HL-60/S4 treated with retinoic acid at 250 ng/mL for 4 days and 3 days (cell line): ENCODE measurements around the gene SVIL.
"Not testable (repeated sequence)": the region's sequence is repeated elsewhere in the genome, so short reads cannot be mapped to it uniquely, and the experiment has no call there.

Experiments
- in situ Hi-C: fragments of 300-500 bp; cut with MboI; formaldehyde crosslinking; loops from 2 replicates; pipeline ENCODE4 v1.7.0; 2022; ENCODE audit warnings: low sequenced_read_pairs

Gene SVIL

DNA sequence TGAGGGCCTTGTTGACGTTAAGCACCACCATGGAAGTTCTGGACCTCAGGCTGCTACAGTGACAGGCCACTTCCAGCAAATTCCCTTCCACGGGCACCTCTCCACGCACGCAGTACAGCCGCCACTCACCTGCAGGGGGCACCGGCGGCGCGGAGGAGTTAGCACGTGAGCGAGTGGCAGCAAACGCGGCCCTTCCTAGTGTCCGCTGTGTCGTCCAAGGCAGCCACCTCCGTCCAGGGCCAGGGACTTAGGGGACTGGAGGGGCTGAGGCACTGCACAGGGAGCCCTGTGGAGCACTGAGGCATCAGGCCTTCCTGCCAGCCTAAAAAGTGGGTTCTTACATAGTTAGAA is 164.4 kb downstream of the SVIL start:
- in situ Hi-C loops: no loop called here

DNA sequence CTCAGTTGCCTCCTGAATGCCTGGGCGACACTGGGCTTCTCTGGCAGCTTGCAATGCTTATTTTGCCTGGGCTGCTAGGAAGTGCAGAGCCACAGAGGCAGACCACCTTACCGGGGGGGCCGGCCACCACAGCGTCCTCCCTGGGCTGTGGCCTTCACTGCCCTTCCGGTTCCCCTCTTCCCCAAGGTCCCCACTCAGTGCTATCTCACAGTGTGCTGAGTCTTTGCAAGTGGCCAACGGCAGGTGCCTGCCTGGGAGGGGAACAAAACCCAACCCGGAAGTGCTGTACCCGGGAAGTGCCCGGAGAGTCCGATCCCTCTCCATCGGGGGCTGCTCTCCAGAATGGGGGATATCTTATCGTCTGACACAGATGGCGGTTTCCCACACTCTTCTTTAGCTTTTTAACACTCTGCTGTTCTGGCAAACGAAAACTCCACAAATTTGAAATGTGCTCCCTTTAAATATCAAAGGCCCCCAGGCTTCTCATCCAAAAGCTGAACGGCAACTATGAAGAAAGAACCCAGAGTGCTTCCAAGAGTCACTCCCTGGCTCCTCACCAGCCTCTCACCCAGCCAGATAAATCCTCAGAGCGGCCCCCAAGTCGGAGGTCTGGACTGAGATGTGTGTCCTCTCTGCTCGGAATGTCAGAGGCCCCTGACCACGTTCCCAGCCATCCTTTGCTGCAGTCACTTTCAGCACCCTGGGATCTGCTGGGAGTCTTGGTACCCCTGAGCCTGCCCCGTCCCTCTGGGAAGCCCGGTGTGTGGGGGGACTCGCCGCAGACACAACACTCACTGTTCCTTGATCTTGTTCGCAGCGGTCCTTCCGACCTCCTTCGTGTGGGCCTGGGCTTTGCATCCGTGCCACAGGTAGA is 165.1 kb downstream of the SVIL start:
- in situ Hi-C loops: no loop called here

DNA sequence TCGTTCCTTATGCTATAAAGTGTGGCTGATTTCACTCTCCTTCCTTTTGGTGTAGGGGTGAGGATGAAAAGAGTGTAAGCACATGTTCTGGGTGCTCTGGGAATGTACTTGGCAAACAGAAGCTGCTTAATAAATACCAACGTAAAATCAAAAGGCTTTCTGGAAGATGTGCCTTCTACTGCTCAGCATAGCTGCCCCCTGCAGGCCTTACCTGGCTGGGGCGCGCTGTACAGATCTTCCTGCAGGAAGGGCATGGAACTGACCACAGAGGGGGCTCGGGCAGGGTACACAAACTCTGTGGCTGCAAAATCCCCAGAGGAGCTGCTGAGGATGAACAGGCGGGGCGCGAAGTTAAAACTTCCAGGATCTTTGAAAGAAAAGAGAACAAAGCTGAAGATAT is 169.4 kb downstream of the SVIL start:
- in situ Hi-C loops: no loop called here

DNA sequence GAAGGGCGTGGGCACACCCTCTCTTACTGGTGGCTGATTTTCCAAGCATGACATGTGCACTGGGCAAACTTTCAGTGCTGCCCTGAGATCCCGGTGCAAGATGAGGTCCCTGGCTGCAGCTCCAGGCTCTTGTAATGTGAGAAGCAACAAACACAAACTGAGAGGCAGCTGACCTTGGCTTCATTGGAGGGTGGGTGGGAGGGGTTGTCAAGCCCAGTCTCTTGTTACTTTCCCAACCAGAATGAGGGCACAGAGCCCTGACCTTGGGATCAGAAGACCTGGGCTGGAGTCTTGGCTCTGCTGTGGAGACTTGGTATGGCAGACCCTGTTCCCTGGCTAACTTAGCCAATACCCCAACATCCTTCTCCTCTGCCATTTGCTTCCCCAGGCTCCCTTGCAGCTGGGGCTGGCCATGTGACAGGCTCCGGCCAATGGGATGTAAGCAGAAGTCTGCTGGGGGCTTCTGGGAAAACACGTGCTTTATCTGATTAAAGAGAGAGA is 170.1 kb downstream of the SVIL start:
- in situ Hi-C loops: not testable (repeated sequence)

DNA sequence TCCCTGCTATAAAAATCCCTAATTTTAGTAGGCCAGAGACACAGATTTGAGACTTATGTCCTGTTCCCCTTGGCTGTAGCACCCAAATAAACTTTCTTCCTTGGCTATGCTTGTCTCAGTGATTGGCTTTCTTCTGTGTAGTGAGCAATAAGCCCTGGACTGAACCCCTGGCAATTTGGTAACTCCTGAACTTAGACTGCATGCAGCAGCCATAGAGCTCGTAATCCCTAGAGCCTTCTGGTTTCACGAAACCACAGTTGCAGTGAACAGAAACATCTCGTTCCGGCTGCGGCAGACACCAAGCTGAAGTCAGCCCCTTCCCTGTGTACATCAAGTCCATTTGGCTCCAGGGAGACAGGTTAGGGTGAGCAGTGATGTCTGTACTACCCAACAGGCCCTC is 173.7 kb downstream of the SVIL start:
- in situ Hi-C loops: no loop called here

DNA sequence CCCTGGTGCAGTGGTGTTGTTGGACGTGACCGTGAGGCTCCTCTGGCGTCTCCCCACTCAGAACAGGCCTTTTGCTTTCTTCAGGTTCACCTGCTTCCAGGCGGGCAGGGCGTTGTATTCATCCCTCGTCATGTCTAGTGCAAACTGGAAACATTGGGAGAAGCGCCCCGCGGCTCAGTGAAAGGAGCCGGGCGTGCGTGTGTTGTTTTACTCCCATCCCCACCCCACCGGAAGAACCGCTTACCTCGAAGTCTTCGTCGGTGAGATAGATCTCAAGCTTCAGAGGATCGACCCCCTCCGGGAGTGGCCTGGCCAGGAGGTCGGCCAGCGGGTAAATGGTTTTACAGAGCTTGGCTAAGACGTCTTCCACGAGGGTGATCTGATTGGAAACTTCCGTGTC is 176.6 kb downstream of the SVIL start:
- in situ Hi-C loops: not testable (repeated sequence)

DNA sequence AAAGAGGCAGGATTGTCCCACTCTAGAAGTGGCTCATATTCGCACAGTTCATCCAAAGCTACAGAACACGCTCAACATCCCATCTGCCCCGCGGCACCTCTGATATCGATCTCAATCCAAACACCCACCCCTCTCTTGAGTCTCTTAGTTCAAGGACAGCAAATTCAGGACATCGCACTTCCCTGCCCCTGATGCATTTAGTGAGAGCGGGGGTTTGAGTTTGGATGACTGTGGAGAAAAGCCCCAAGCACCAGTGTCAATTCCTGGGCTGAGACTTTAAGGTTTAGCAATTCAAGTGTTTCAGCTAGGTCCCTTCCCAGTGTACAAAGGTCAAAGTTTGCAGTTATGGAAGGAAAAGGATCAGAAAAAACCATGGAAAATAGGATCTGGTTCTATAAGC is 179.7 kb downstream of the SVIL start:
- in situ Hi-C loops: no loop called here

DNA sequence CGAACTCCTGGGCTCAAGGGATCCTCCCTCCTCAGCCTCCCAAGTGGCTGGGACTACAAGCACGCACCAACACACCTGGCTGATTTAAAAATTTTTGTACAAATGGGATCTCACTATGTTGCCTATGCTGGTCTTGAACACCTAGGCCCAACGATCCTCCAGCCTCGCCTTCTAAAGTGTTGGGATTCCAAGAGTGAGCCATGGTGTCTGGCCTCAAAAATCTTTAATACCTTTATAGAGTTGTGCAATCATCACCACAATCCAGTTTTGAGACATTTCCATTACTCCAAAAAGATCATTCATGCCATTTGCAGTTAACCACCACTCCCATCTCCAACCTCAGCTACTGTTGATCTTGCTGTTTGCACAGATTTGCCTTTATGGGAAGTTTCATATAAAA is 180.5 kb downstream of the SVIL start:
- in situ Hi-C loops: no loop called here

DNA sequence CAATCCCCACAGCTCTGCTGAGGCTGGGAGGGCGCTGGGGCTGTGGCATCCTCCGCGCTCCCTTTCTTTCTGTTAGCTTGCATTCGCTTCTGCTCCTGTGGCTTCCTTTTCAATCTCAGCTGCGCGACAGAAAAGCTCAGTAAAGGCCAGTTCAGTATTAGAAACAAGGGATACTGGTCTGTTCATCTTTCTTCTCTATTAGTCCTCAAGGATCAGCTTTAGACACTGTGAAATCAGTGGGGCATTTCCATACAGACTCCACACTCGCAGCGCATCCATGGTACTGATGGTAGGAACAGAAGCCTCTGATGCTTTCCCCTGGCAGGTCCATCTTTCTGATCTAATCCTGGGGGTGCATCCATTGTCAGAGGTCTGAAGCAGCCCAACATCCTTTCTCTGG is 182.2 kb downstream of the SVIL start:
- in situ Hi-C loops: no loop called here

DNA sequence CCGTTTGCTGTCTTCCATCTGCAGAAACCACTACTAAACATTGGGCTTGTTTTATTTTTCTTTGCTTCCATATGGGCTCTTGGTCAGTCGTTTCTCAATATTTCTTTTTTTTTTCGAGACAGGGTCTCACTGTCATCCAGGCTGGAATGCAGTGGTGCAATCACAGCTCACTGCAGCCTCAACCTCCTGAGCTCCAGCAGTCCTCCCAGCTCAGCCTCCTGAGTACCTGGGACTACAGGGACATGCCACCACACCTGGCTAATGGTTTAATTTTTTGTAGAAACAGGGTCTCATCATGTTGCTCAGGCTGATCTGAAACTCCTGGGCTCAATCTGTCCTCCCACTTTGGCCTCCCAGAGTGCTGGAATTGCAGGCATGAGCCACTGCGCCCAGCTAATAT is 182.8 kb downstream of the SVIL start:
- in situ Hi-C loops: no loop called here

DNA sequence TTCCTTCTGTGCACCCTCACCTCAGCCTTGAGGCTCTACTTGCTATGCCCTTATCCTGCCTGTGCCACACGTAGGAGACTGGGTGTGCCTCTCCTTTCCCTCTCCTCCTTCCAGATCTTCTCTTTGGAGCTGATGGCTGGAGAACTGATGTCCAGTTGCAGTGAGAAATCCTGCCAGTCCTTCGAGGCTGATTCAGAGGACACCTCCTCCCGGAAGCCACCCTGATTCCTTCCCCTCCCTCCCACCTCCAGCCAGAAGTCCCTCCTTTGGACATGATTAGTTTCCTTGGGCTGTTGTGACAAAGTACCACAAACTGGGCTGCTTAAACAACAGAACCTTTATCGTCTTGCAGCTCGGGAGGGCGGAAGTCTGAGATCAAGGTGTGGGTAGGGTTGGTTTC is 184.4 kb downstream of the SVIL start:
- in situ Hi-C loops: no loop called here

DNA sequence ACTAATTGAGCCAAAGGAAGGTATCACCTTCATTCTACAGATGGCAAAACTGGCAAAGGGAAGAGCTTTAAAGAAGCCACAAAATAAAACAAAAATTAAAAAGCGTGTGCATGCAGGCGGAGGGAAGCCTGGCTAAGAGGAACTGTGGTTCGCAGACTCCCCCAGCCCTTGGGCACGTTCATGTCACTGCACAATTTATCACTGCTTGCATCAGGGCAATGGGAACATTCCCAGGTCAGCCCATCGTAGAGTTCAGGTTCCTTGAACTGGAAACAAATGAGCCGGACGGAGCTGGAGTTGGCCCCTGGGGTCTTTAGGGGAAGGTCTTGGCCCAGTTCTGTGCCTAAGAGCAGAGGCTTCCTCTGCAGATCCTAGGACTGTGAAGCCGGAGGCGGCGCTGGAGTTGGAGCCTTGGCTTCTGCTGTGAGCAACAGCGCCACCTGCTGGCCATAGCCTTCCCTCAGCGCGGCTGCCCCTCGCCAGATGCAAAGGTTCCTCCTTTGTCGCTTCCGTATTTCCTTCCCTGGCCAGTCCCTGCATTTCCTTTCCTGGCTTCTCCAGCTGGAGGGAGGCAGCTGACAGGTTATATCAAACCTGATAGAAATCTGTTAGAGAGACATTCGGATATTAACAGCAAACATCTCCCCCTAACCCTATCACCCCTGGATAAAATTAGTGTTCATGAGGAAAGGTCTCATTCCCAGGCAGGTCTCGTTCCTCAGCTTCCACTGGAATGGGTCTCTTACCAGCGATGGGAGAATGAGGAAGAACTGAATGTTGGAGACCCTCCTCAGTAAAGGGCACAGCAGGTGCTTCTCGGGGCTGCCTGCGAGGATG is 185.8 kb downstream of the SVIL start:
- in situ Hi-C loops: not testable (repeated sequence)

DNA sequence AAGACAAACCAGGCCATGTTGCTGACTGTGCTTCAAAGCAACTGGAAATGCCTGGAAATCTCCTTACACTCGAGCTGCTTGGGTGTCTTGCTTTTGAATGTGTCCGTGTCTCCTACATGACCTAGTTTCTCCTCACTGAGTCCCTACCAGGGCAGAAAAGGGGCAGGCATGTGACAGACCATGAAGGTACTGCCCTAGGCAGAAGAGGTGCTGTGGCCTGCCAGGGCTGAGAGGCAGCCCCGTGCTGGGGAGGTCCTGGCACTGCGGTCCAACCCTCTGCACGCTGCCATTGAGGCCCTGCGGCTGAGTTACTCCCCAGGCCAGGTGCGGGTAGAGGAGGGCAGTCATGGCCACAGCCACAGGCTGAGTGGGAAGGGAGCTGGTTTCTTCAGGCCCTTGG is 186.6 kb downstream of the SVIL start:
- in situ Hi-C loops: no loop called here

DNA sequence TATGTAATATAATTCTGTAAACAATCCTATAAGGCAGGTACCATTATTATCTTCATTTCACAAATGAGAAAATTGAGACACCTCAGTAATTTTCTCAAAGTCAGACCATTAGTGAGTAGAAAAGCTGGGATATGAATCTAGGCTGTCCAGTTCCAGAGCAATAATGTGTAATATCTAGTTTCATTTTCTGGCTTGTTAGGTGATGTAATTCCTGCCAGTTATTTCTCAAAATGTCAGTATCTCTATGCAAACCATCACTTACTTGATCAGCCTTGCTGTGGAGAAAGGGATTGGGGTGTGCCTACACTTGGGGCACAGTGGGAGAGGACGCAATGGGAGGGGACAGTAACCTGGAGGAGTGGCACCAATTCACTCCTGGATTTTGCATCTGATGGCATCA is 188.4 kb downstream of the SVIL start:
- in situ Hi-C loops: no loop called here

DNA sequence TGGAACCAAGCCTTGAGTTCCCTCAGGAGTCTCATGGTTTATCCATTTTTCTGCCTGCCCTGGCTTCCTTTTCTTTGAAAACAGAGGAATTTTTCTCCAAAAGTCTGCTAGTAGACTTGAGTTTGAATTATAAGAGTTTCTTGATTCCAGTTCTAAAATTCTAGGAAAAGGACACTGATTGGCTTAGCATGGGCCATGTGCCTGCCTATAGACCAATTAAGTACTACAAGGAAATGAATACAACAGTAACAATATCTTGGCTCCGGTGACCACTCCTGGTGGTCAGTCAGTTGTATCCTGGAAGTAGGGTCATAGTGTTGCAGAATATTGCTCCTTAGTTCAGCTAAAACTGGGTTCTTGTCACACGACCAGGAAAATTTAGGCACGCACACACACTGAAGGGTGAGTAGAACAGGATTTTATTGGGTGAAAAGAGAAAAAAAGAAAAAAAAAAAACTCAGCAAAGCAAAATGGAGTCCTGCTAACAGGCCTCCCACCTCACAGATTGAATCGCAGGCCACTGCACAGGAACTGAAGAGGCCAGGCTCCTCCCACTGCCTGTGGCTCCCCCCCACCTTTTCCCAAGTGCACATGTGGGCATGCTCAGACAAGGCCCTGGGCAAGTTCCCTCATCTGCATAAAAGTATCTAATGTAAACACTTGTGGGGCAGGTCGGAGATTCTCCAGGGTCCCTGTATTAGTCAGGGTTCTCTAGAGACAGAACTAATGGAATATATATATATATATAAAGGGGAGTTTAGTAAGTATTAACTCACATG is 190.8 kb downstream of the SVIL start:
- in situ Hi-C loops: no loop called here

DNA sequence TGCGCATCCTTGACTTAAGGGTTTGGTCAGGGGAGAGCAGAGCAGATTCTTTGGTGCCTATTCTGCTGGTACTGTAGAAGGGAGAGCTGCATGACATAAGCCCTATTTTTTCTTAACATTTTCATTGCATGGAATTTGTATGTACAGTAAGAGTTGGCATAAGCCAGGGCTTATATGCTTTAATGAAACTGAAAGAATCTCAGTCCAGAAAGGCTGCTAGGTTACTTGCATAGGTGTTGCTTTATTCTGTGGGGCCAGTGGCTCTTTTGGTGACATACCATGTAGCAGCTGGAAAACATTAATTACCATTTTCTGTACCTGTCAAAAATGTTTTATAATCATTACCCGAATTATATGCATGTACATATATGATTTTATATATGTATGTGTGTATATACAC is 193.8 kb downstream of the SVIL start:
- in situ Hi-C loops: no loop called here

DNA sequence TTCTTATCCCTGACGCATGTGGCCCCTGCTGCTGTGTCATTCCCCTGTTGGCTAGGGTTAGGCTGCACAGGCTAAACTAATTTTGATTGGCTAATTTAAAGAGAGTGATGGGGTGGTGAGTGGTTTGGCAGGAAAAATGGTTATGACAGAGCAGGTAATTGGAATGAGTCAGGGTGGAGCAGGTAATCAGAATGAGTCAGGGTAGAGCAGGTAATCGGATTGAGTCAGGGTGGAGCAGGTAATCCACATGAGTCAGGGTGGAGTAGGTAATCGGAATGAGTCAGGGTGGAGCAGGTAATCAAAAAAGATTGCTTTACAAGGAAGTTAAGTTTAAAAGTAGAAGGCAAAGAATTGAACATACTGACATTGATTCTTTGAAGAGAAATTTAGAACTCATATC is 195.8 kb downstream of the SVIL start:
- in situ Hi-C loops: not testable (repeated sequence)

DNA sequence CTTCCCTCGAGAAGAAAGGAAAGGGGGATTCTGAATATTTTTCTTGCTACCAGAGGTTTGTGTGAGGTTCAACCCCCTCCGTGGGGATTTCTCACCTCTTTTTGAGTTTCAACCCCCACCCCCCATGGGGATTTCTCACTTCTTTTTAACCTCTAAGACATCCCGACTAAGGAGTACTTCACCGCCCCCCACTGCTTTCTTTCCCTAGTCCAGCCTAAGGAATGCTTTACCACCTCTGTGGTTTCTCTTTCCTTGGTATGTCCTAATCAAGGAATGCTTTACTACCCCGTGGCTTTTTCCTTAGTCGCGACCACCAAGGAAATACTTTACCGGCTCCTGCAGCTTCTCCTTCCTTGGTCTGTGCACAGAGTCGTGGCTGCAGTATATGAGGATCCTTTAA is 196.5 kb downstream of the SVIL start:
- in situ Hi-C loops: no loop called here

DNA sequence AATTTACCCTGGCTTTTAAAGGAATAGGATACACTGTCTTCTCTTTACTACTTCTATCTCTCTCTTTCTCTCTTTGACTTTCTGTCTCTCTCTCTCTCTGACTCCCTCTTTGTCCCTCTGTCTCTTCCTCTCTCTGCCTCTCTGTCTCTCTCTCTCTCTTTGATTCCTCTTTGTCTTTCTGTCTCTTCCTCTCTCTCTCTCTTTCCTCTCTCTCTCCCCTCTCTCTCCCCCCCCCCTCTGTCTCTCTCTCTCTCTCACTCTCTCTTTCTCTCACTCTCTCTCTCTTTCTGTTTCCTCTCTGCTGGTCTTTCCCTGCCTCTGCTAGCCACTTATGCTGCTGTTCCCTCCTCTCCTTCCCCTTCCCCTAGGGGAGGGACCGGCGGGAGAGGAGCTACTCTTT is 196.9 kb downstream of the SVIL start:
- in situ Hi-C loops: no loop called here

DNA sequence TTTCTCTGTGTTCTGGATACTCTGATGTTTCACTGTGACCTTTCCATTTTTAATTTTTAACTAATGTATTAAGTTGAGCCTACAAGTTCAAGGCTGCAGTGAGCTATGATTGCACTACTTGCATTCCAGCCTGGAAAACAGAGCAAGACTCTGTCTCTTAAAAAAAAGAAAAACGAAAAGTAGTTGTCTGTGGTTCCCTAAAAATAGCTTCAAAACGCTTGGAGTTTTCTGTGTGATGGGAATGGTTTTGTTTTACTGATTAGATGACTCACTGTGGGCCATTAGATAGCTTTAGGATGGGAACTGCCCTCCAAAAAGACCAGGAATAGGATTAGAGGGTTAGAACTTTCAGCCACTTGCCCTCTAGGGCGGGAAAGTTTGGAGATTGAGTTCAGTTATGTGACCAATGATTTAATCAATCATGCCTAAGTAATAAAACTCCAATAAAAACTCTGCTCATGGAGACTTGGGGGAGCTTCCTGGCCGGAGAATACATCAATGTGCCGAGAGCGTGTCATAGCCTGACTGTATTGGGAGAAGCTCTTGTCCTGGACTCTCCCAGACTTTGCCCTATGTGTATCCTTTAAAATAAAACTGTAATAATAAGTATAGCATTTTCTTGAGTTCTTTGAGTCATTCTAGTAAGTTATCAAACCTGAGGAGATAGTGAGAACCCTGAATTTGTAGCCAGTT is 198.8 kb downstream of the SVIL start:
- in situ Hi-C loops: no loop called here

DNA sequence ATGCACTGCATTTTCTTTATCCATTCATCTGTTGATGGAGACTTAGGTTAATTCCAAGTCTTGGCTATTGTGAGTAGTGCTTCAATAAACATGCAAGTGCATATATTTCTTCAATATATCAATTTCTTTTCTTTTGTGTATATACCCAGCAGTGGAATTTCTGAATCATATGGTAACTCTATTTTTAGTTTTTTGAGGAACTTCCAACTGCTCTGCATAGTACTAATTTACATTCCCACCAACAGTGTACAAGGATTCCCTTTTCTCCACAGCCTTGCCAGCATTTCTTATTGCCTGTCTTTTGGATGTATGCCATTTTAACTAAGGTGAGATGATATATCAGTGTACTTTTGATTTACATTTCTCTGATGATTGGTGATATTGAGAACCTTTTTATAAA is 200.7 kb downstream of the SVIL start:
- in situ Hi-C loops: no loop called here
